ENCODE data around the gene ATXN7.

- TF ChIP-seq CTCF (IDR thresholded peaks at IDR 0.05 in 2 of 3, conservative IDR thresholded peaks at IDR 0.05 in 1 of 3; ENCODE audit: borderline replicate concordance in 1 of 3, insufficient read depth in 1 of 3, low read depth in 2 of 3, low read length in 2 of 3) (no peak), EZH2 (IDR thresholded peaks at IDR 0.05) (no peak), POLR2A (IDR thresholded peaks at IDR 0.05; ENCODE audit: borderline replicate concordance, extremely low read depth, insufficient read depth, insufficient read length) (no peak), CBX3 (IDR thresholded peaks at IDR 0.05; ENCODE audit: low read depth) (no peak), ZNF274 (IDR thresholded peaks at IDR 0.05; ENCODE audit: low read depth, low read length) (no peak), POLR2AphosphoS5 (IDR thresholded peaks at IDR 0.05; ENCODE audit: low read depth, low read length) (no peak), MAX (IDR thresholded peaks at IDR 0.05) (no peak), YY1 (IDR thresholded peaks at IDR 0.05; ENCODE audit: extremely low read depth, insufficient replicate concordance, low read depth, low read length) (no peak), SP1 (IDR thresholded peaks at IDR 0.05; ENCODE audit: low read depth) (no peak), TCF7L2 (IDR thresholded peaks at IDR 0.05; ENCODE audit: borderline replicate concordance, extremely low read depth, insufficient read depth, insufficient read length) (no peak)
Observed at GRCh38 chr3:63952248-63952594, 88.6 kb downstream of the ATXN7 start.

All from HCT116 (cell line).